GM18909 (cell line): Measurements from ENCODE around the gene FNDC3B.

Source experiments
- ATAC-seq: cut with Tn5 transposase; IDR thresholded peaks from one replicate; pipeline ENCODE4 v1.9.1; 2021; ENCODE audit warnings: mild to moderate bottlenecking; ENCODE audit not compliant: unreplicated experiment, poor library complexity

The FNDC3B gene

DNA sequence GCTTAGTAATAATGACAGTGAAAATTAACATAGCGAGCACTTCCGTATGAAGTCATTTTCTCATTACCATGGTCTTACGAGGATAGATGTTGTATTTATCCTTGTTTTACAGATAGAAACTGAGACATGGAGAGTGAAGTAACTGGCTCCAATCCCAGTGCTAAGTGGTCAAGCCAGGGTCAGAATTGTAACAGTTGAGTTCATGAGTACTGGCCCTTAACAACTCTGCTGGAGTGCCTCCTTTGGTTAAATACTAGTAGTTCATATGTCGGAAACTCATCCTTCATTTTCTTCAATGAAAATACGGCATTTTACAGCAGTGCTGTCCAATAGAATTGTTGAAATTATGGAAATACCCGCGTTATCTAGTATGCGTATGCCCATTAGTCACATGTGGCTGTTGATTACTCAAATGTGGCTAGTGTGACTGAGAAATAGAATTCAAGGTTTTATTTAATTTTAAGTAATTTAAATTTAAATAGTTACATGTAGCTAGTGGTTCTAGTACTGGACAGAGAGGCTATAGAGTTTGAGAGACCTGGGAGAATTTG is 32.5 kb downstream of the FNDC3B start:
- ATAC-seq = no peak

DNA sequence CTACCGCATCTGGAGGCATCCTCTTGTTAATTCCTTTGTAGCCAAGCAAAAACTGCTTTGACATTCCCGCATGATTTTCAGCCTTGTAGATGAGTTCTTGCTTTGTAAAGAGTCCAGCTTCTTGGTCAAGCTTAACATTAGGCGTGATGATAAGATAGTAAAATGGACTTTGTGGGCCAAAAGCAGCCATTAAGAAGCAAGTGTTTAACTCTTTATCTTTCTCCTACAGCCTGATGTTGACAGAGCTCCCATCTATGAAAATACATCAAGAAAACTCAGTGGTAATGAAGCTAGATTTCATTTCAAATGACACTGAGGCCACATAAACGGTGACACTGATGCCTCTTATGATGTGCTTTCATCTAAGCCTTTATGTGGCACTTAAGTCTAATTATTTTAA is 33.2 kb downstream of the FNDC3B start:
- no peak for ATAC-seq

DNA sequence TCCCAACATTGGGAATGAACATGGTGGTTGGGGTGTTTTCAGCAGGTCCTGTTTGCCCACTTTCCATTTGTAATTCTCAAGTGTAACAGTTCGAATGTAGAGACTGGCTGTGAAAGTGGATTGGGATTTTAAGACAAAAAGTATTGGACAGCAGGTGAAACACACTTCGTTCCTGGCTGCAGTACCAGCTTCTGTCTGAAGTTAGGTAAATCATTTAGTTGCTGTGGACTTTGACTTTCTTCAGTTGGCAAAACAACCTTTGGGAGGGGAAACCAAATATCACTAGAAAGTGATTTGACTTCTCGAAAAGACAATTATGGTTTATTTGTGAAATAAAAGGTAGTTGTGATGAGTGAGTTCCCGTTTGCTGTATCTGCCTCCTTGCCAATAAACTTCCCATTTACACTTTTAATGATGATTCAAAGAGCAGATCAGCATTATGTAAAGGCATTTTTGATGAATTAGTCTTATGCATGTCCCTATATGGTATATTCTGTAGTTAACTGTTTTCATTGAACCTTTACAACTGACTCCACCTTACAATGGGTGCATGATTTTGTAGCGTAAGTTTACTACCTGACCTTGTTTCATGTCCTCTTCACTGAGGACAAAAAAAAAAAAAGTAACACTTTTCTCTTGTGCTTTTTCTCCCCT is 34.0 kb downstream of the FNDC3B start:
- no peak for ATAC-seq

DNA sequence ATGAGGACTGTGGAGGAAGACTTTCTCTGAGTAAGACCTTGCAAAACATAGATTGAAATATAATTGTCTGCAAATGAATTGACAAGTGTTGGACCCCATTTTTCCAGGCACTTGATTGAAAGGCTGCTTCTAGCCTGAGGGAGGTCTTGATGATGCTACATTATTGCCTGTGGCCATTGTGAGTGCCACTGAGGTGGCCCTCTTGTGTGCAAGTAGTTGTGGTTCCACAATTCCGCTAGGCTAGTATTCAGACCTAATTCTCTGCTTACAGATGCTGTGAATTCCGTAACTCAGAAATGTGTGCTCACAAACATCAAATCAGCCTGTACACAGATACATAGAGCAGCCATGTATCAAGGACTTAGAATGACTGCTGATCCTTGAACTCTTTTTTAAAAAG is 34.7 kb downstream of the FNDC3B start:
- no peak for ATAC-seq

DNA sequence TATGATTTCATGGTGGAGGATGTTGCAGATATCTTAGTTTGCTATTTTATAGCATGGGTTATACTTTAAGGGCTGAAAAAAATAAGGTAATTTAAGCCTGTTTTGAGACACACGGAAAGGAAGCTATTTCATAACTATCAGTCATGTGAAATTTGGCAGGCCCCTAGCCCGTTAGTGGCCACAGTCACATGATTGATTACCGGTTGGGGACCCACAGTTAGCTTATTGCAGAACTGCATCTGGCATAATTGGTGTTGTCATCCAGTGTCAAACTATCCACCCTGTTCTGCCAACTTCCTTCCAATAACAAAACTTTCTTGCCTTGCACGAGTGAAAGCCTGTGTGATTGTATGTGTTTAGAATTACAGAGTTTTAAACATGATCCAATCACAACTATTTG is 35.2 kb downstream of the FNDC3B start:
- ATAC-seq = no peak

DNA sequence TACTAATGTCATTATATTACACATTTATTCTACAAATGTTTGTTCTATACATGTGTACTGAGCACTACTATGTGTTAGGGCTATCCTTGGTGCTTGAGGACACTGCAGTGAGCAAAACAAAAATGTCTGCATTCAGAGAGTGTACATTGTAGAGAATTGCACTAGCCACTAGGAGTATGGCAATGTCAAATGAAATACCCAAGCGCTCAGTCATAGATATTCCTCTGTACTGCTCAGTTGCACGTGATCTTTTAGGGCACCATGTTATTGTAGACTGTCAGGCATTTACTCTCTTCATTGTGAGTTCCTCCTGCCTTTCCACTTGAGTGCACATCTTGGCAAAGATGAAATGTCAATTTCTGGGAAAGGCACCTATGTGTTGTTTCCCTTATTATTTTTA is 36.8 kb downstream of the FNDC3B start:
- ATAC-seq = no peak

DNA sequence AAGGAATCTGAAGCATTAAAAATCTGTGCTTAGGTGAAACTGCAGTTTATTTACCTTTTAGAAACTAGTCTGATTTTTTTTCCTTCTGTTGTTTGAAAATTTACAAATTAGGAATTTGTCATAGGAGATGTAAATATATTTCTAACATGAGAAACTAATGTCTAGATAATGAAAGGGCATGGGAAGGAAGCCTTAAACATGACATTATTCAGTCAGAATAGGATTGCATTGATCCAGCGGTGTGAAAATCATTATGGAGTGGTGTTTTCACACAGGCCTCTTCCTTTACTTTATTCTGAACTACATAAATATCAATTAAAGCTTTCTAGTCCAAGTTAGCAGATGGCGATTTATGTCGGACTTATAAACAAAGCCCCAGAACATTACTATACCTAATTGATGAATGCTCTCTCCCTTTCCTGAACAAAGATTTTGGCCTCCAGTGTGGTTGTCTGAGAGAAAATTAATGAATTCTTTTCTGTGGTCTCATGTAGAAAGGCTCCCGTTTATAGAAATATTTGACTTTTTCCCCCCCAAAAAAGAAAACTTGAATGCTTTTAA is 37.9 kb downstream of the FNDC3B start:
- ATAC-seq = no peak

DNA sequence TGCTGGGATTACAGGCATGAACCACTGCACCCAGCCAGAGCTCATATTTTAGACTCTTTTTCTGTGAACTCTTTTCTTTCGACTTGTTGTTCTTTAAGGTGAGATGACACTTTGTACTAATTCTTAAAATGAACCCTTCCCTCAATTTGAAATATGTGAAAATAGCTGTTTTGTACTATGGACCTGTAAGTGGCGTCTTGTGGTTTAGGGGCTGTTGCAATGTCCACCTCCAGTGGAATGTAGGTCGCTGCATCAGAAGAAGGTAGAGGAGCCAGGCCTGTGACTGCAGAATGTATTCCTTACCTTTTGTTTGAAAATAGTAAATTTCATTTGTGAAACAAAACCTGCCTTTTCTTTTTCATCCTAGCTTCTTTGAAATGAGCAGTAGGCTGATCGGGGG is 38.9 kb downstream of the FNDC3B start:
- no peak for ATAC-seq

DNA sequence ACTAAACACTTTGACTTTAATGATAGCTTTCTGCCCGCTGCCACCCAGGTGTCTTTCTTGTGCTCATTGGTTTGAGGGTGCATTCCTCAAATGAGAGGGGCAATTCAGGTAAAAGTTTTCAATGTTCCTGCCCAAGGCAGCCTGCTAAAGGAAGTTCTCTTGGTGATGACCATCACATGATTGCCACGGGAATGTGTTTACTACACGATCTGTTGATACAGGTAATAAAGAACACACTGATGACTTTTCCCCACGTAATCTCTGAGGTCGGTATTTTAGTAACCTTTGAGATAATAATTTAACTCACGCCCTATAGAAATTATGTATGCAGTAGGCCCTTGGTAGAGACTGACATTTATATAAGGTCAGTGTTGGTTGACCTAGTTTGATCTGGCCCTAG is 39.3 kb downstream of the FNDC3B start:
- no peak for ATAC-seq

DNA sequence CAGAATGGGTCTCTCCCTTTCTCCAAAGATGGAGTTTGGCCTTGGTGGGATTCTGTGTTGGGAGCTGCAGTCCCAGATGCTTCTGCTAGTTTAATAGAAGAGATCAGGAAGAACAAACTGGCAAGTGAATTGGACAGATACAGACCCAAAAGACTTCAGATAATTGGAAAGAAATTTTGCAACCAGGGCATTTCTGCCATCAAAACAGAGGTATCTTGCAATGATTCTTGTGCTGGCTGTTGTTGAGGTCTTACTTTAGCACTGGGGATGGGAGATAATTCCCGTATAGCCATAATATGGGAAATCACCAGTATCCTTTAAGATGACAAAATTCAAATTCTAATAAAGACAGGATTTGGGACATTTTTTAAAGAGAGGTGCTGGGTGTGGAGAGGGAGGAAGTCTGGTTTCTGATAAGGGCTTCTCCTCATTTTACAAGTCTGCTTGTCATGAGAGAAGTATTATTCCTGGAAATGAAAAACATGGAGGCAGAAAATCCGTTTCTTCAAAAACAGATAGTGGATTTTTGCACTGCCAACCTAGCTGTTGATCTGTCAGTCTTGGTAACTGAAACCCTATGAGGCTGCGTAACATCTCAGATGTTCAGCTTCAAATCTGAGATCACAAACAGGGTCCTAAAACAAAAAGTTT is 40.1 kb downstream of the FNDC3B start:
- ATAC-seq = no peak

DNA sequence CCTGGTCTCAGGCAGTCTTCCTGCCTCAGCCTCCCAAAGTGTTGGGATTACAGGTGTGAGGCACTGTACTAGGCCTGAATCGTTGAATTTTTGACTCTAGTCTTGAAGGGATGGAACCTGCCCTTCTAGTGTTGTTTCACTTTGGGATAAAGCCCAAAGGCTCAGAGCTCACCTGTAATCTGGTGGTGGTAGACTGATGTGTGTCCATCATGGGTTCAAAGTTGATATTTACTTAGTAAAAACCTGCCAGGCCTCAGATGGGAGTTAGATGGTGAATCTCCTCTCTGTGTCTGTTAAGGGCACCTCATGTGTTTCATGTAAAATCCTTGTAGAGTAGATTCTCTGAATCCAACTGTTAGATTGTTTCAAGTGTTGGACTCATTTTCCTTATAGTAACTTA is 41.1 kb downstream of the FNDC3B start:
- no peak for ATAC-seq

DNA sequence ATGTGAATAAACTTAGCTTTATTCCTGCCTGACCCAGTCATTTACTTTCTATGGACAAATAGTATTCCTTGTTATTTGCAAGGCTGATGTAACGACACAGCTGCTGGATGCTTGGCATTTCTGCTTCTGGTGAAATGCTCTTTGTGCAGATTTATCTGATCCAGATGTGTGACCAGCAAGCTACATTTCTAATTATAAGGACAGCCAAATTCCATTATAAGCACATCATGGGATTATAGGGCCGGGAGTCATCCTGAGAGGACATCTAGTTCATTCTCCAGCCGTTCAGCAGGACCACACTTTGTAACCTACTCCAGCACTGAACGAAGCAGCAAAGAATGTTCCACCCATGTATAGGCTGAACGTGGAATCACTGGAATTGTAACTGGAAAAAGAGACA is 42.9 kb downstream of the FNDC3B start:
- ATAC-seq = no peak

DNA sequence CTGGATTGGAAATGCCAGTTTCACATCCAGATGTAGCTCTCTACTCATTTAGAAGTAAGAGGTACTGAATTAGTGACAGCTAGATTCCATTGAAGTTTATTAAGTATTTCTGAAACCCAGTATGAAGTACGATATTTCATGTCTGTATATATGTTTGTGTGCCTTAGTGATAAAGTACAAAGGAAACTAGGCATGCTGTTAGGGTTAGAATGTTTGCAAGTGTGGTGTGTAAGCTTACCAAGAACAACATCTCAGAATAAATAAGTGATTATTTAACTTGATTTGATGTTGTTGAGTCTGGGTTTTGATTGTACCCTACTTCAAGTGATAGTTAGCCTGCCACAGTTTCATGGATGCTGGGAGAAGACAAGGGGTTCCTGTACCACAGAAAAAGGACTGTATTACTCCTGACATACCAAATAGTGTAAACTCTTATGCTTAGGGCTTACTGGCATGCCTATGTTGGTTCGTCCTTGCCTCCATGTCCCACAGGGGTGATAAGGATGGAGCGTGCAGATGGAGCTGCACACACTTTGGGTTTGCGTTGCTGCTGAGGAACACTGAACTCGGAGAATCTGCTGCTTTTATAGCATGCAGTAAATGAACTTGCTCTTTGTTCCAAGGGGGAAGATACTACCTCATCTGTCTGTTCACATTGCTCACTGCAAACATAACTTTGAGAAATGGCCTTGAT is 43.6 kb downstream of the FNDC3B start:
- ATAC-seq = no peak

DNA sequence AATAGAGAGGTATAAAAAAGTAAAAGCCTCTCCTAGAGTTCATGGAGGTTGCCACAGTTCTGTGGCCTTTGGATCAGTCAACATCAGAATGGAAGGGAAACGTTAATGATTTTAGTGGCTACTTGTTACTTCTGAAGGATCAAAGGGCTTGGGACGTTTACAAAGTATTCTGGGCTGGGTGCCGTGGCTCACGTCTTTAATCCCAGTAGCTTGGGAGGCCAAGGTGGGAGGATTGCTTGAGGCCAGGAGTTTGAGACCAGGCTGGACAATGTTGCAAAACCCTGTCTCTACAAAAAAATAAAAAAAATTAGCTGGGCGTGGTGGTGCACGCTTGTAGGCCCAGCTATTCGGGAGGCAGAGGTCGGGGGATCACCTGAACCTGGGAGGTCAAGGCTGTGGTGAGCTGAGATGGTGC is 44.6 kb downstream of the FNDC3B start:
- no peak for ATAC-seq

DNA sequence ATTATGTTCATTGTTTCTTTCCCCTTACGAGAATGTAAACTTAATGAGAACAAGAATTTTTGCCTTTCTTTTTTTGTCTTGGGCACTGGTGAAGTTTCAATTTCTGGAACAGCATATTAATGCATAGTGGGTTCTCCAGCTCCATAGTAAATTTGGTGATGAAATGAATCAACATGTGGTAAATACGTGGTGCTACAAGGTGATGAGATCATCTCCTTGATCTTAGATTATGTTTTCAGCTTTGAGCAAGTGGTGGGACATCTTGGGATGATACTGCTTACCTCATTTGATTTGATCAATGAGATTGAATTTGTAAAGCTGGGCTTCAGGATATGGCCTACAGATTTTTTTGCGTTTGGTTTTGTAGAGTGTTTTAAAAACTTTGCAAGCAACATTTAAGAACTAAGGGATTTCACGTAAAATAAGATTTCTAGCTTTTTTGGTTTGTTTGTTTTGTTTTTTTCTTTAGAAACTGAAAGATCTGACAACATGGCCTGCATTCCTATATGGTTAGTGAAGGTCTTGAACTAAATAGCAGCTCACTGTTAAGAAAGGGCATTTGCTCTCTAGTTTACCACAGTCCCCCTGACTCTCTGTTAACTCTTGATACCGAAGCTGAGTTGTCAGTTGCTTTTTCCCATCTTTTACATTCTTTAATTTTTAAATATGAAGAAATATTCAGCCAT is 45.6 kb downstream of the FNDC3B start:
- ATAC-seq = no peak

DNA sequence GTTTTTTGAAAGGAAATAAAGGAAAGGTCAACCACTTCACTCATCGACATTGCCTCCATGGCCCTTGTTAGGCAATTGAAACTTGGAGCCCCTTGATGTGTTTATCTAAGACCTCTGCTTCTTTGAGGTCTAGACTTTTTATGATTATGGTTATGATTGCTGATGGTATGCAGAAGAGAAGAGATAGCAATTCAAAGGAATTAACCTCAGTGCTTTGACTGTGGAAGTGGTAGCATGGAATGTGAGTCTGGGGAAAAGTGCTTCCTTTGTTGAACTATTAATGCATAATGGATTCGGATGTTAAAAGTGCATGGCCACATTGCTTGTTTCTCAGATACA is 46.1 kb downstream of the FNDC3B start:
- ATAC-seq = no peak

DNA sequence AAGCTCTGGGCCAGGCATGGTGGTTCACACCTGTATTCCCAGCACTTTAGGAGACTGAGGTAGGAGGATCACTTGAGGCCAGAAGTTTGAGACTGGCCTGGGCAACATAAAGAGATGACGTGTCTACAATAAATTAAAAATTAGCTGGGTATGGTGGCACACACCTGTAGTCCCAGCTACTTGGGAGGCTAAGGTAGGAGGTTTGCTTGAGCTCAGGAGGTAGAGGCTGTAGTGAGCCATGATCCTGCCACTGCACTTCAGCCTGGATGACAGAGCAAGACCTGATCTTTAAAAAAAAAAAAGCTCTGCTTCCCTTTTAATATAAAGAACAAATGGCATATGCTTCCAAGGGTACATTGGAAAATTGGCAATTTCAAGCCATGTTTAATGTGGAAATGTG is 46.7 kb downstream of the FNDC3B start:
- no peak for ATAC-seq

DNA sequence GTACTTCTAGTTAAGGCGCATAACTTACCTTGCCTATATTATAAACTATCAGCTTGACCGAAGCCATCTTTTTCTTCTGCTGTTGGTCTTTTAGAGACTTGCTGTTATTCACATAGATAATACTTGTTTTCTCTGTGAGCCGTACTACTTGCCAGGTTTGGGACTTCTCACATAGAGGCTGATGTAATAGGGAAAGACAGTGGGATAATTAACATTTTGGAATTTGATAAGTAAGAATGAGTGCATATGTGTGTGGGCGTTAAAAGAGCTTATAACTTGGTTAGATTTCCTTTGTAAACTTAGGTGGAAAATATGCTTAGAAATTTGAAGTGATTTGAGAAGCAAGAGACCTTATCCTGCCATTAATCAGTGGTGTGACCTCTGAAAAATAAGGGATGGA is 47.8 kb downstream of the FNDC3B start:
- no peak for ATAC-seq

DNA sequence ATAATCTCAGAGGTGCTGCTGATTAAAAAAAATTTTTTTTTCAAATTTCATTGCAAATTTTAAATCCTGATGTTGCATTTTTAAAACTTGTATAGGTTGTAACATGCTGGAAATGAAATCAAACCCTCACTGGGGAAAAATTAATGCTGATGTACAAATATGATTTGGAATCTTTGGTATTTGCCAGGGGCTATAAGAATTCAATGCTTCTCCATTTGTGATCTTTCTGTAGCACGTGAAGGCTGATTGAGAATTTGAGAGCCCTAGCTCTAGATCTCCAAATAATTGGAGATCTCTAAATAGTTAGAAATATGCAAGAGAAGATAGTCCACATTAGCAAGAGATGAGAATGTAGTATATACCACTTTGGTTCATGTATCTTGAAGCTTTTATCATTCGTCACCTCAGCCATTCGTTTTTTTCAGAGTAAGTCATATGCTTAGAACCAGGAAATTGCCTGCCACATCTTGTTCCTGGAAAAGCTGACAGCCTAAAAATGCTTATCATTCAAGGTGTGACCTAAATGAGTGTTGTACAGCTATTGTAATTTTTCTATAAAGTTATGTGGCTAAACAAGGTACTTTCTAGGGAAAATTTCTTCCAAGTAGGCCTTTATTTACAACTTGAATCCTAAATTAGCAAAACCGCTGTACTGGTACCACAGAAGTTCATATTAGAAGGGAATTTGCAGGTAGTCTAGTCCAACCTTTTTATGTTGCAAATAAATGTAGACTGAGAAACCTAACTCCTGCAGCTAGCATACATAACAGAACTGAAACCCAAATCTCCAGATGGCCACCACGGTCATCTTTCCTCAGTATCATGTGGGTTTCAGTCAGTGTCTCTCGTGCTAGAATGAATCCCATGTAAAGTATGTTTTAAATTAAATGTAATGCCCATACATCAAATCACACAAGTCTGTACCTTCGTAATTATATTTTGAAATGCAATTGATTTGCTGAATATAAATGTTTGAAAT is 48.5 kb downstream of the FNDC3B start:
- peak; percentile 90 for ATAC-seq

DNA sequence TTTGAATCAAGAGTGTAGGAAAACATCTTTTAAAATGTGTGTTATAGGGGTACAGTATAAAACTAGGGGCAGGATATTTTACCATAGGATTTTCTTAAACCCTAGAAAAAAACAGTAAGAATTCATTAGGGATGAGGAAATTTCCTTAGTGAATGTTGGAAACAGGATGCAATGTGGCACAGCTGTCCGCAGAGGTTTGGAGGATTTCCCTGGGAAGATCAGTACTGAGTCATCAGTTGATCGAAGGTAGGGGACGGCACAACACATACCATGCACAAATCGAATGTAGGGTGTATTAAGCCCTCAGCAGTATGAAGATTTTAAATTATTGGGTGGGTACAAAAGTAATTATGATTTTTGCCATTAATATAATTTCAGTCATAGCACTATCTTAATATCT is 49.9 kb downstream of the FNDC3B start:
- no peak for ATAC-seq
